Measurements from ENCODE around the gene FAM204A.

Gene FAM204A

DNA sequence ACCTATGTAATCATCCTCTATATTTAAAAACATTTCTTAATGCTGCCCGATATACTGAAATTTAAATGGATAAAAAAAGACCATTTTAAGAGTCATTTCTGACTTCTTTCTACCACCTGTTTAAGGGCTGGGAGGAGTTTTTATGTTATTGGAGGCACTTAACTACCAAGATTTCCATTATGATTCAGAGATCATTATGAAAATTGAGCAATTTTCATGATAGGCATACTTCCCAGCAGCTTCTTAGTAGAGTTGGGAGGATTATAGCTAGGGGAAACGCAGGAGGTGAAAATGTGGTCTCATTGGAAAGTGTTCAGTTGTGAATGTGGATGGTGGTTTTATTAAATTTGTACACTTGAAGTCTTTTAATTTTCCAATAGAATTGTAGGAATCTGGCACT lies 28.4 kb upstream of the FAM204A start:
- no peak for DNase-seq

GRCh38 chr10:118369641-118370205 lies 27.6 kb upstream of the FAM204A start:
- no peak for TF ChIP-seq CTCF (IDR thresholded peaks at IDR 0.05)
- H3K4me1 ChIP-seq = peaks cover 0 to 22% (median 4%) of the 10 kb centered on the region in 4 donors
- intact Hi-C loops (cut with DNase I; ENCODE audit: low total_unique reads) = no loop called here
- peaks cover 0 to 10% (median 0%) of the 10 kb centered on the region in 3 donors for H3K9me3 ChIP-seq
- H3K36me3 ChIP-seq = no peaks in the 10 kb centered on the region
- no peak for DNase-seq
- H3K4me3 ChIP-seq = no peak overlapping the region
- H3K27ac ChIP-seq = no peak overlapping the region
- no peaks in the 10 kb centered on the region for H3K27me3 ChIP-seq

More for the DNA sequence above, 28.4 kb upstream of the FAM204A start:
- intact Hi-C loops (cut with DNase I; ENCODE audit: low total_unique reads) = no loop called here
- Histone ChIP-seq H3K27ac (no peak overlapping the region), H3K36me3 (no peaks in the 10 kb centered on the region), H3K27me3 (no peaks in the 10 kb centered on the region), H3K4me1 (peaks cover 0 to 22% (median 4%) of the 10 kb centered on the region in 4 donors), H3K4me3 (no peak overlapping the region), H3K9me3 (peaks cover 0 to 4% (median 0%) of the 10 kb centered on the region in 3 donors)
- TF ChIP-seq CTCF (IDR thresholded peaks at IDR 0.05) = no peak

DNA sequence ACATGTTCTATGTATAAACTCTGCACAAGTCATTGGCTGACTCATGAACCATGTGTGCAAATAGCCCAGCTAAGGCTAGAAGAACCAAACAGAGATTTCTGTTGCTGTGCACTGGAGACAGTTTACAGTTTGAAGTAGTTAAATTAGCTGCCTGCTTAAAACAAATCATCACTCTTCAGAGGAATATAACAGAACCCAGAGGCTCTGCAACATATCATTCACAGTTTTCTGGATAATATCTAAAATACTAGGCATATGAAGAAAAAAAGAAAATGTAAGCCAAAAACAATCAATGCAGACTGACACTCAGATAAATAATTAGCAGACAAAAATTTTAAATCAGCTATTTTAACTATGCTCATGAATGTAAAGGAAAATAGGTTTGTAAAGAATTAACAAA lies 23.6 kb upstream of the FAM204A start:
- peaks cover 0 to 4% (median 0%) of the 10 kb centered on the region in 4 donors for H3K4me1 ChIP-seq
- H3K4me3 ChIP-seq = no peak overlapping the region
- peaks cover 0 to 10% (median 0%) of the 10 kb centered on the region in 3 donors for H3K9me3 ChIP-seq
- DNase-seq = no peak
- intact Hi-C loops (cut with DNase I; ENCODE audit: low total_unique reads) = no loop called here
- TF ChIP-seq CTCF (IDR thresholded peaks at IDR 0.05) = no peak
- H3K27ac ChIP-seq = no peak overlapping the region
- no peaks in the 10 kb centered on the region for H3K36me3 ChIP-seq
- H3K27me3 ChIP-seq = no peaks in the 10 kb centered on the region

DNA sequence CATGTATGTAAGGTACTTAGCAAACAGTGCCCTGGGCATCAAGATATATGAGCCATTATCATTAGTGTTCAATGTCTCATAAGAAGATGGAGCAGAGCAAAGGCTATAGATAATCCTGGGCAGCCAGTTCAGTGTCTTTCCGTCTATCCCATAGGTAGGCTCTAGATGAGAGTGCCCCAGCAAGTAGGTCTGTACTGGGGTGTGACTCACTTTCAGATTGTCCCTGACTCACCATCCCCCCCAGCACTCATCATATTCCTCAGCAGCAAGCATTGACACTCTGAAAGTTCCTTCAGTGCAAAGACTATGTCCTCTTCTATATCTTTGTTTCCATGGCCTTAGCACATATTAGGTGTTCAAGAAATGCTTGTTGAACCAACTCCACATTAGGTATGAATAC lies 20.0 kb upstream of the FAM204A start:
- DNase-seq = no peak
- Histone ChIP-seq H3K27ac (no peak overlapping the region), H3K27me3 (no peaks in the 10 kb centered on the region), H3K36me3 (no peaks in the 10 kb centered on the region), H3K9me3 (peaks cover 0 to 10% (median 0%) of the 10 kb centered on the region in 3 donors), H3K4me3 (no peak overlapping the region), H3K4me1 (no peaks in the 10 kb centered on the region)
- intact Hi-C loops (cut with DNase I; ENCODE audit: low total_unique reads) = no loop called here
- TF ChIP-seq CTCF (IDR thresholded peaks at IDR 0.05) = no peak

DNA sequence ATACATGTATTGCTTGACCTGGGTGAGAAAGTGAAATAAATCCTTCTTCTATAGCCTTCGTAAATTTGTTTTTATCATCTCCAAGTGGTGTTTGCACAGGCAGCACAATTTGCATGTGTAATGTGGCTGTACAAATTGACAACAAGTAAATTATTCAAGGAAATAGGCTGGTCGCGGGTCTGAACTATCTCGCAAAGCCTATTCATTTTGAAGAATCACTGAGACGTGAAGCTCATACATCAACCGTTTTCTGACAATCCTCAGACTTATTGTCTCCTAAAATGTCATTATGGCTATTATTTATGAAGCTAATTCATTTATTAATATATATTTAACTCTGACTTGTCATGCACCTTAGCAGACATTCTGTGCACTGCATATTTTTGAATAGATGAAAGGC lies 16.2 kb upstream of the FAM204A start:
- intact Hi-C loops (cut with DNase I; ENCODE audit: low total_unique reads) = no loop called here
- TF ChIP-seq CTCF (IDR thresholded peaks at IDR 0.05) = no peak
- H3K27me3 ChIP-seq = peaks cover 0 to 2% of the 10 kb centered on the region in 2 donors
- H3K4me3 ChIP-seq = no peak overlapping the region
- no peak overlapping the region for H3K27ac ChIP-seq
- DNase-seq = no peak
- H3K36me3 ChIP-seq = no peaks in the 10 kb centered on the region
- H3K9me3 ChIP-seq = no peaks in the 10 kb centered on the region
- no peaks in the 10 kb centered on the region for H3K4me1 ChIP-seq

- Histone ChIP-seq H3K4me1 (no peaks in the 10 kb centered on the region), H3K9me3 (no peaks in the 10 kb centered on the region), H3K36me3 (no peaks in the 10 kb centered on the region), H3K27me3 (peaks cover 0 to 3% of the 10 kb centered on the region in 2 donors), H3K27ac (no peak overlapping the region), H3K4me3 (no peak overlapping the region)
- intact Hi-C loops (cut with DNase I; ENCODE audit: low total_unique reads) = no loop called here
- no peak for TF ChIP-seq CTCF (IDR thresholded peaks at IDR 0.05)
- DNase-seq = no peak
Measured at GRCh38 chr10:118357841-118358240, 15.7 kb upstream of the FAM204A start.

Data from tibial artery (tissue), 4 donors.